Stimulated activated CD8-positive, alpha-beta memory T cell treated with anti-CD3 and anti-CD28 coated beads, Interleukin-4, amount 100 ng/mL, for 24 hours (primary cell): ENCODE results near the gene MTHFSD.

Experiments
- DNase-seq: peaks from one replicate; pipeline ENCODE4 v3.0.0-alpha.2; 2020; ENCODE audit warnings: low read depth

Gene MTHFSD

GRCh38 chr16:86581458-86581857, 26.4 kb upstream of the MTHFSD start:
- DNase-seq = no peak

GRCh38 chr16:86580791-86581170, 25.7 kb upstream of the MTHFSD start:
- DNase-seq = no peak

GRCh38 chr16:86580063-86580790, 25.2 kb upstream of the MTHFSD start:
- no peak for DNase-seq

GRCh38 chr16:86579268-86580062, 24.4 kb upstream of the MTHFSD start:
- DNase-seq = no peak

- no peak for DNase-seq
Measured at GRCh38 chr16:86578611-86579267, 23.7 kb upstream of the MTHFSD start.

GRCh38 chr16:86578061-86578599, 23.1 kb upstream of the MTHFSD start, which contains the start of gene FOXL1:
TSS of gene FOXL1 (plus strand) at chr16:86578549. CDS start at chr16:86578724, 175 bp downstream.
- no peak for DNase-seq

GRCh38 chr16:86577314-86577971, 22.4 kb upstream of the MTHFSD start:
- no peak for DNase-seq

GRCh38 chr16:86576591-86577313, 21.7 kb upstream of the MTHFSD start:
- no peak for DNase-seq

- DNase-seq = no peak
Measured at GRCh38 chr16:86575754-86576557, 20.9 kb upstream of the MTHFSD start.

GRCh38 chr16:86575095-86575685, 20.2 kb upstream of the MTHFSD start:
- no peak for DNase-seq

GRCh38 chr16:86574646-86575045, 19.6 kb upstream of the MTHFSD start:
- DNase-seq = no peak

GRCh38 chr16:86573646-86574508, 18.8 kb upstream of the MTHFSD start:
- no peak for DNase-seq

- no peak for DNase-seq
Measured at GRCh38 chr16:86573215-86573614, 18.2 kb upstream of the MTHFSD start.

- no peak for DNase-seq
Measured at GRCh38 chr16:86572606-86573005, 17.6 kb upstream of the MTHFSD start.

- no peak for DNase-seq
Measured at GRCh38 chr16:86572041-86572521, 17.0 kb upstream of the MTHFSD start.

GRCh38 chr16:86571530-86571915, 16.5 kb upstream of the MTHFSD start:
- no peak for DNase-seq

- DNase-seq = no peak
Measured at GRCh38 chr16:86570558-86571529, 15.8 kb upstream of the MTHFSD start.
